Endothelial cell of umbilical vein (primary cell): ENCODE data around the gene YARS1. TPM values are rescaled to one million over a fixed set of nuclear protein-coding genes. Genes with fewer than 3 reads are reported as not detected.

Source experiments
- BruUV-seq: library from RNA; stranded (reverse); fragments of 400-500 nt; replicated peaks from 2 replicates; lab custom pipeline; 2021; lab: Mats Ljungman, UMichigan
- CTCF ChIA-PET: fragments of 300-600, 350-600 bp; sonication (Branson Sonifier 250); formaldehyde crosslinking; loops from one replicate; lab custom pipeline; 2021; ENCODE audit warnings: antibody characterized with exemption, inconsistent platforms; lab: Charles Lee
- POLR2A ChIA-PET: fragments of 300-600, 350-600 bp; sonication (Branson Sonifier 250); formaldehyde crosslinking; loops from one replicate; lab custom pipeline; 2021; ENCODE audit warnings: antibody characterized with exemption, inconsistent platforms; lab: Charles Lee
- DNase-seq: peaks from one replicate; pipeline ENCODE4 v3.0.0-alpha.2; 2011; ENCODE audit warnings: low read depth, low spot score
- FAIRE-seq: peaks from 2 replicates; lab custom pipeline; 2011; peaks lifted over from hg19 to GRCh38; lab: Jason Lieb, UNC
- H2AFZ ChIP-seq: 2 replicates; pipeline ENCODE4 v1.6.0; 2012; ENCODE audit warnings: low read depth, low read length, control low read depth, inconsistent platforms
- H3K27ac ChIP-seq: 2 replicates; pipeline ENCODE4 v1.5.1; 2011; ENCODE audit warnings: low read depth, mild to moderate bottlenecking, control low read depth, low read length, moderate library complexity; ENCODE audit not compliant: insufficient read depth
- H3K27me3 ChIP-seq, 2 experiments: 2 replicates each; pipeline versions ENCODE4 v1.6.0 to v1.6.1; 2011; ENCODE audit warnings: low read length in 2 of 2, mixed read lengths in 1 of 2; ENCODE audit not compliant: control insufficient read depth in 2 of 2, insufficient read depth in 2 of 2
- H3K36me3 ChIP-seq, 2 experiments: 2 replicates in 1 of 2; 3 replicates in 1 of 2; pipeline ENCODE4 v1.5.1; 2011; ENCODE audit warnings: low read length in 2 of 2, mild to moderate bottlenecking in 1 of 2, moderate library complexity in 1 of 2; ENCODE audit not compliant: control insufficient read depth in 2 of 2, insufficient read depth in 2 of 2; ENCODE audit errors: extremely low read depth in 1 of 2
- H3K4me1 ChIP-seq: 3 replicates; pipeline ENCODE4 v1.5.1; 2011; ENCODE audit warnings: mild to moderate bottlenecking, low read length; ENCODE audit not compliant: control insufficient read depth, insufficient read depth; ENCODE audit errors: extremely low read depth
- H3K4me2 ChIP-seq: 2 replicates; pipeline ENCODE4 v1.6.1; 2011; ENCODE audit warnings: low read length, control low read depth, mixed read lengths; ENCODE audit not compliant: insufficient read depth
- H3K4me3 ChIP-seq, 3 experiments: fragments of 200-600 bp in 1 of 3; sonication (generic), shearing (Covaris generic) in 1 of 3; replicated peaks in 1 of 3; 2 replicates each; pipeline ENCODE4 v1.5.1; 2011 to 2016; ENCODE audit warnings: control low read depth in 3 of 3, low read length in 3 of 3, mild to moderate bottlenecking in 2 of 3, inconsistent platforms in 1 of 3, low read depth in 1 of 3, moderate library complexity in 1 of 3; ENCODE audit not compliant: insufficient read depth in 1 of 3
- H3K79me2 ChIP-seq: 2 replicates; pipeline ENCODE4 v1.6.0; 2012; ENCODE audit warnings: low read length, inconsistent platforms; ENCODE audit not compliant: control insufficient read depth, insufficient read depth
- H3K9ac ChIP-seq: replicated peaks from 2 replicates; pipeline ENCODE3; 2011; ENCODE audit warnings: low read length, control low read depth; ENCODE audit not compliant: insufficient read depth; ENCODE audit errors: extremely low read depth
- H3K9me1 ChIP-seq: replicated peaks from 3 replicates; pipeline ENCODE4 v1.6.0; 2011; ENCODE audit warnings: mild to moderate bottlenecking, low read length; ENCODE audit not compliant: control insufficient read depth, insufficient read depth; ENCODE audit errors: extremely low read depth
- H3K9me3 ChIP-seq: replicated peaks from 2 replicates; pipeline ENCODE4 v1.5.1; 2012; ENCODE audit warnings: low read length, inconsistent platforms; ENCODE audit not compliant: control insufficient read depth, insufficient read depth
- H4K20me1 ChIP-seq: replicated peaks from 2 replicates; pipeline ENCODE3; 2011; ENCODE audit warnings: mild to moderate bottlenecking, low read length; ENCODE audit not compliant: control insufficient read depth, insufficient read depth; ENCODE audit errors: extremely low read depth
- CTCF ChIP-seq, 2 donors: IDR thresholded peaks; 1 replicate in 1 of 2; 2 replicates in 1 of 2; pipeline ENCODE4 v1.5.1; 2011; ENCODE audit warnings: low read length in 2 of 2, mild to moderate bottlenecking in 2 of 2, moderate library complexity in 2 of 2, control low read depth in 1 of 2, inconsistent platforms in 1 of 2, low read depth in 1 of 2; ENCODE audit not compliant: insufficient read depth in 1 of 2; ENCODE audit errors: extremely low read depth in 1 of 2
- EZH2 ChIP-seq: IDR thresholded peaks from 2 replicates; pipeline ENCODE4 v1.6.1; 2012; ENCODE audit warnings: borderline replicate concordance, low read depth, mild to moderate bottlenecking, moderate library complexity, low read length, inconsistent platforms; ENCODE audit not compliant: severe bottlenecking
- FOS ChIP-seq: IDR thresholded peaks from 2 replicates; pipeline ENCODE4 v1.6.1; 2011; ENCODE audit warnings: mild to moderate bottlenecking, low read length, moderate library complexity, borderline replicate concordance; ENCODE audit not compliant: insufficient read depth
- GATA2 ChIP-seq: IDR thresholded peaks from 2 replicates; pipeline ENCODE4 v1.7.0; 2011; ENCODE audit warnings: low read depth, mild to moderate bottlenecking, moderate library complexity, mixed read lengths, low read length; ENCODE audit not compliant: insufficient read length, insufficient read depth
- JUN ChIP-seq: IDR thresholded peaks from 2 replicates; pipeline ENCODE4 v1.6.1; 2011; ENCODE audit warnings: borderline replicate concordance, low read depth; ENCODE audit not compliant: insufficient read length, insufficient read depth
- MAX ChIP-seq: IDR thresholded peaks from 2 replicates; pipeline ENCODE4 v1.6.1; 2011; ENCODE audit not compliant: insufficient read depth, insufficient read length
- MYC ChIP-seq: IDR thresholded peaks from one replicate; pipeline ENCODE4 v1.6.1; 2011; ENCODE audit warnings: mild to moderate bottlenecking, low read depth, low read length
- POLR2A ChIP-seq: IDR thresholded peaks from 2 replicates; pipeline ENCODE4 v1.6.1; 2012; ENCODE audit warnings: low read depth, mild to moderate bottlenecking, control low read depth, low read length
- POLR2AphosphoS5 ChIP-seq: IDR thresholded peaks from 2 replicates; pipeline ENCODE4 v1.6.1; 2012; ENCODE audit warnings: low read depth, mild to moderate bottlenecking, control low read depth, low read length, moderate library complexity; ENCODE audit not compliant: insufficient read depth
- dilution Hi-C: fragments of 300-500 bp; cut with MboI; formaldehyde crosslinking; loops from one replicate; pipeline ENCODE4 v1.15.0; 2019; ENCODE audit warnings: low sequenced_read_pairs; ENCODE audit not compliant: extremely low pct_ligation_motif_present
- intact Hi-C: fragments of 100-400 bp; cut with micrococcal nuclease; formaldehyde crosslinking; loops from one replicate; pipeline ENCODE4 v1.10.0; 2022
- polyA plus RNA-seq, 4 experiments: library from polyadenylated mRNA; depleted of rRNA in 3 of 4; stranded (reverse) in 3 of 4; unstranded in 1 of 4; fragments of >200 nt; gene quantifications; 2 replicates each; pipeline versions ENCODE4 v1.2.1 to v1.2.3, GENCODE V29; 2011 to 2012; ENCODE audit warnings: missing spikeins in 1 of 4
- total RNA-seq: library from RNA; stranded (reverse); gene quantifications from 2 replicates; pipeline ENCODE4 v1.2.3, GENCODE V29; 2021

Gene YARS1
- total and polyA plus RNA-seq, 2 donors (not counting 3 experiments of a cell fraction or from before 2014, with no cell fraction given) = 38.2 to 144 TPM

- no peak overlapping the region for H3K4me3 ChIP-seq
- peaks cover 7% of the 10 kb centered on the region for H3K4me1 ChIP-seq
- CTCF ChIA-PET = interaction anchor here (1.6 kb wide), 1 partner anchor 8 kb away, joined by 8 read pairs; no protein-coding TSS in a partner anchor
- no peak for FAIRE-seq
- POLR2A ChIA-PET = no interaction called here
- H3K9me3 ChIP-seq = no peaks in the 10 kb centered on the region
- peaks cover 0 to 2% of the 10 kb centered on the region in 2 experiments for H3K36me3 ChIP-seq
- no peak overlapping the region for H3K9ac ChIP-seq
- TF ChIP-seq POLR2A = no peak
- no peak for TF ChIP-seq MAX
- TF ChIP-seq JUN = no peak
- TF ChIP-seq GATA2 = no peak
- no peak for TF ChIP-seq EZH2
- TF ChIP-seq POLR2AphosphoS5 = no peak
- TF ChIP-seq CTCF (IDR thresholded peaks at IDR 0.05; ENCODE audit: extremely low read depth in 1 of 2, insufficient read depth in 1 of 2, low read depth in 1 of 2, low read length in 2 of 2) = no peak
- no peak for TF ChIP-seq MYC
- TF ChIP-seq FOS = no peak
- dilution Hi-C loops (no loop called here), intact Hi-C loops (no loop called here)
- no peaks in the 10 kb centered on the region for H3K27me3 ChIP-seq
- DNase-seq = no peak
- H3K4me2 ChIP-seq = no peak overlapping the region
- no peak overlapping the region for H2AFZ ChIP-seq
- H3K27ac ChIP-seq = no peak overlapping the region
- H4K20me1 ChIP-seq = no peaks in the 10 kb centered on the region
- BruUV-seq = no TSS peak
- no peaks in the 10 kb centered on the region for H3K79me2 ChIP-seq
- H3K9me1 ChIP-seq = no peaks in the 10 kb centered on the region
Observed at GRCh38 chr1:32764826-32765569, 52.2 kb downstream of the YARS1 start.
